LoVo (cell line): ENCODE results near the gene MTG2.

Experiments used
- DNase-seq: peaks from one replicate; pipeline ENCODE4 v3.0.0-alpha.2; 2016; ENCODE audit warnings: low spot score

MTG2 gene

GRCh38 chr20:62222266-62222850 lies 39.5 kb downstream of the MTG2 start:
- DNase-seq = no peak

- DNase-seq = no peak
Observed at GRCh38 chr20:62222972-62223371, 40.1 kb downstream of the MTG2 start.

GRCh38 chr20:62223571-62223970 lies 40.7 kb downstream of the MTG2 start:
- DNase-seq = no peak

- no peak for DNase-seq
Observed at GRCh38 chr20:62224113-62224855, 41.5 kb downstream of the MTG2 start.

GRCh38 chr20:62225026-62225425 lies 42.2 kb downstream of the MTG2 start:
- no peak for DNase-seq

- DNase-seq = no peak
Observed at GRCh38 chr20:62225820-62226635, 43.2 kb downstream of the MTG2 start.

- DNase-seq = no peak
Observed at GRCh38 chr20:62226707-62227590, 44.1 kb downstream of the MTG2 start.

- DNase-seq = no peak
Observed at GRCh38 chr20:62227591-62227976, 44.8 kb downstream of the MTG2 start.

GRCh38 chr20:62227977-62228958 lies 45.4 kb downstream of the MTG2 start:
- no peak for DNase-seq

GRCh38 chr20:62228982-62229545 lies 46.2 kb downstream of the MTG2 start:
- no peak for DNase-seq

GRCh38 chr20:62229667-62230066 lies 46.8 kb downstream of the MTG2 start:
- no peak for DNase-seq

GRCh38 chr20:62230276-62230675 lies 47.4 kb downstream of the MTG2 start:
- DNase-seq = no peak

GRCh38 chr20:62230696-62231095 lies 47.9 kb downstream of the MTG2 start:
- no peak for DNase-seq

- DNase-seq = no peak
Observed at GRCh38 chr20:62231292-62231691, 48.5 kb downstream of the MTG2 start.

GRCh38 chr20:62232194-62232593 lies 49.4 kb downstream of the MTG2 start:
- no peak for DNase-seq

GRCh38 chr20:62232770-62233645 lies 50.2 kb downstream of the MTG2 start:
- DNase-seq = no peak

GRCh38 chr20:62233684-62234083 lies 50.9 kb downstream of the MTG2 start:
- no peak for DNase-seq

- no peak for DNase-seq
Observed at GRCh38 chr20:62234339-62234738, 51.5 kb downstream of the MTG2 start.

GRCh38 chr20:62235001-62235776 lies 52.4 kb downstream of the MTG2 start:
- DNase-seq = no peak
